Endothelial cell of umbilical vein (primary cell): Measurements from ENCODE around the gene MAJIN. TPM values are rescaled to one million over a fixed set of nuclear protein-coding genes. Genes with fewer than 3 reads are reported as not detected.

Source experiments
- BruUV-seq: library from RNA; stranded (reverse); fragments of 400-500 nt; replicated peaks from 2 replicates; lab custom pipeline; 2021; lab: Mats Ljungman, UMichigan
- CTCF ChIA-PET: fragments of 300-600, 350-600 bp; sonication (Branson Sonifier 250); formaldehyde crosslinking; loops from one replicate; lab custom pipeline; 2021; ENCODE audit warnings: antibody characterized with exemption, inconsistent platforms; lab: Charles Lee
- POLR2A ChIA-PET: fragments of 300-600, 350-600 bp; sonication (Branson Sonifier 250); formaldehyde crosslinking; loops from one replicate; lab custom pipeline; 2021; ENCODE audit warnings: antibody characterized with exemption, inconsistent platforms; lab: Charles Lee
- DNase-seq: peaks from one replicate; pipeline ENCODE4 v3.0.0-alpha.2; 2011; ENCODE audit warnings: low read depth, low spot score
- FAIRE-seq: peaks from 2 replicates; lab custom pipeline; 2011; peaks lifted over from hg19 to GRCh38; lab: Jason Lieb, UNC
- H2AFZ ChIP-seq: 2 replicates; pipeline ENCODE4 v1.6.0; 2012; ENCODE audit warnings: low read depth, low read length, control low read depth, inconsistent platforms
- H3K27ac ChIP-seq: 2 replicates; pipeline ENCODE4 v1.5.1; 2011; ENCODE audit warnings: low read depth, mild to moderate bottlenecking, control low read depth, low read length, moderate library complexity; ENCODE audit not compliant: insufficient read depth
- H3K27me3 ChIP-seq, 2 experiments: 2 replicates each; pipeline versions ENCODE4 v1.6.0 to v1.6.1; 2011; ENCODE audit warnings: low read length in 2 of 2, mixed read lengths in 1 of 2; ENCODE audit not compliant: control insufficient read depth in 2 of 2, insufficient read depth in 2 of 2
- H3K36me3 ChIP-seq, 2 experiments: 2 replicates in 1 of 2; 3 replicates in 1 of 2; pipeline ENCODE4 v1.5.1; 2011; ENCODE audit warnings: low read length in 2 of 2, mild to moderate bottlenecking in 1 of 2, moderate library complexity in 1 of 2; ENCODE audit not compliant: control insufficient read depth in 2 of 2, insufficient read depth in 2 of 2; ENCODE audit errors: extremely low read depth in 1 of 2
- H3K4me1 ChIP-seq: 3 replicates; pipeline ENCODE4 v1.5.1; 2011; ENCODE audit warnings: mild to moderate bottlenecking, low read length; ENCODE audit not compliant: control insufficient read depth, insufficient read depth; ENCODE audit errors: extremely low read depth
- H3K4me2 ChIP-seq: 2 replicates; pipeline ENCODE4 v1.6.1; 2011; ENCODE audit warnings: low read length, control low read depth, mixed read lengths; ENCODE audit not compliant: insufficient read depth
- H3K4me3 ChIP-seq, 3 experiments: fragments of 200-600 bp in 1 of 3; sonication (generic), shearing (Covaris generic) in 1 of 3; replicated peaks in 1 of 3; 2 replicates each; pipeline ENCODE4 v1.5.1; 2011 to 2016; ENCODE audit warnings: control low read depth in 3 of 3, low read length in 3 of 3, mild to moderate bottlenecking in 2 of 3, inconsistent platforms in 1 of 3, low read depth in 1 of 3, moderate library complexity in 1 of 3; ENCODE audit not compliant: insufficient read depth in 1 of 3
- H3K79me2 ChIP-seq: 2 replicates; pipeline ENCODE4 v1.6.0; 2012; ENCODE audit warnings: low read length, inconsistent platforms; ENCODE audit not compliant: control insufficient read depth, insufficient read depth
- H3K9ac ChIP-seq: replicated peaks from 2 replicates; pipeline ENCODE3; 2011; ENCODE audit warnings: low read length, control low read depth; ENCODE audit not compliant: insufficient read depth; ENCODE audit errors: extremely low read depth
- H3K9me1 ChIP-seq: replicated peaks from 3 replicates; pipeline ENCODE4 v1.6.0; 2011; ENCODE audit warnings: mild to moderate bottlenecking, low read length; ENCODE audit not compliant: control insufficient read depth, insufficient read depth; ENCODE audit errors: extremely low read depth
- H3K9me3 ChIP-seq: replicated peaks from 2 replicates; pipeline ENCODE4 v1.5.1; 2012; ENCODE audit warnings: low read length, inconsistent platforms; ENCODE audit not compliant: control insufficient read depth, insufficient read depth
- H4K20me1 ChIP-seq: replicated peaks from 2 replicates; pipeline ENCODE3; 2011; ENCODE audit warnings: mild to moderate bottlenecking, low read length; ENCODE audit not compliant: control insufficient read depth, insufficient read depth; ENCODE audit errors: extremely low read depth
- EZH2 ChIP-seq: IDR thresholded peaks from 2 replicates; pipeline ENCODE4 v1.6.1; 2012; ENCODE audit warnings: borderline replicate concordance, low read depth, mild to moderate bottlenecking, moderate library complexity, low read length, inconsistent platforms; ENCODE audit not compliant: severe bottlenecking
- FOS ChIP-seq: IDR thresholded peaks from 2 replicates; pipeline ENCODE4 v1.6.1; 2011; ENCODE audit warnings: mild to moderate bottlenecking, low read length, moderate library complexity, borderline replicate concordance; ENCODE audit not compliant: insufficient read depth
- GATA2 ChIP-seq: IDR thresholded peaks from 2 replicates; pipeline ENCODE4 v1.7.0; 2011; ENCODE audit warnings: low read depth, mild to moderate bottlenecking, moderate library complexity, mixed read lengths, low read length; ENCODE audit not compliant: insufficient read length, insufficient read depth
- JUN ChIP-seq: IDR thresholded peaks from 2 replicates; pipeline ENCODE4 v1.6.1; 2011; ENCODE audit warnings: borderline replicate concordance, low read depth; ENCODE audit not compliant: insufficient read length, insufficient read depth
- MYC ChIP-seq: IDR thresholded peaks from one replicate; pipeline ENCODE4 v1.6.1; 2011; ENCODE audit warnings: mild to moderate bottlenecking, low read depth, low read length
- POLR2A ChIP-seq: IDR thresholded peaks from 2 replicates; pipeline ENCODE4 v1.6.1; 2012; ENCODE audit warnings: low read depth, mild to moderate bottlenecking, control low read depth, low read length
- POLR2AphosphoS5 ChIP-seq: IDR thresholded peaks from 2 replicates; pipeline ENCODE4 v1.6.1; 2012; ENCODE audit warnings: low read depth, mild to moderate bottlenecking, control low read depth, low read length, moderate library complexity; ENCODE audit not compliant: insufficient read depth
- dilution Hi-C: fragments of 300-500 bp; cut with MboI; formaldehyde crosslinking; loops from one replicate; pipeline ENCODE4 v1.15.0; 2019; ENCODE audit warnings: low sequenced_read_pairs; ENCODE audit not compliant: extremely low pct_ligation_motif_present
- intact Hi-C: fragments of 100-400 bp; cut with micrococcal nuclease; formaldehyde crosslinking; loops from one replicate; pipeline ENCODE4 v1.10.0; 2022
- polyA plus RNA-seq, 4 experiments: library from polyadenylated mRNA; depleted of rRNA in 3 of 4; stranded (reverse) in 3 of 4; unstranded in 1 of 4; fragments of >200 nt; gene quantifications; 2 replicates each; pipeline versions ENCODE4 v1.2.1 to v1.2.3, GENCODE V29; 2011 to 2012; ENCODE audit warnings: missing spikeins in 1 of 4
- total RNA-seq: library from RNA; stranded (reverse); gene quantifications from 2 replicates; pipeline ENCODE4 v1.2.3, GENCODE V29; 2021
- TF ChIP-seq, protein P1 (sequence below): IDR thresholded peaks from 2 replicates; pipeline ENCODE4 v1.6.1; 2011; ENCODE audit not compliant: insufficient read depth, insufficient read length
- TF ChIP-seq, protein P2 (sequence below), 2 donors: IDR thresholded peaks; 1 replicate in 1 of 2; 2 replicates in 1 of 2; pipeline ENCODE4 v1.5.1; 2011; ENCODE audit warnings: low read length in 2 of 2, mild to moderate bottlenecking in 2 of 2, moderate library complexity in 2 of 2, control low read depth in 1 of 2, inconsistent platforms in 1 of 2, low read depth in 1 of 2; ENCODE audit not compliant: insufficient read depth in 1 of 2; ENCODE audit errors: extremely low read depth in 1 of 2

The MAJIN gene
- total and polyA plus RNA-seq, 2 donors (not counting 3 experiments of a cell fraction or from before 2014, with no cell fraction given), result 0.07 TPM; not detected in 1

DNA sequence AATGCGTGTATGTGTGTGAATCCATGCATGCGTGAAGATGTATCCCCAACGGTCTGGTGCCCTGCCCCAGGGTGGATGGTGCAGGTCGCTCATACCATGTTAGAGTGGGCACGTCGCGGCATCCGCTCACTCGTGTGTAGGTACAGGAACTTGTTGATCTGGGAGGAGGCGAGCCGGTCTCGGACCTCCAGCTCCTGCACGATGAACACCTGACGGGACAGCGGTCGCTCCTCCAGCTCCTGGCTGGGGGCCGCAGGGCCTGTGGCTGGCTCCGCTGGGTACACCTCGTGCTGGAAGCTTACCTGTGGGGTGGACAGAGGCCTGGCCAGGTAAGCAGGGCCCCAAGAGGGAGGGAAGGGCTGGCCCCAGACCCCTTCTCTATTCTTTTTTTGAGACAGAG, 73.4 kb downstream of the MAJIN start:
- Histone ChIP-seq H3K4me3 (no peak overlapping the region), H3K4me1 (no peaks in the 10 kb centered on the region), H3K9me1 (no peaks in the 10 kb centered on the region), H2AFZ (no peak overlapping the region), H4K20me1 (no peaks in the 10 kb centered on the region), H3K27me3 (no peaks in the 10 kb centered on the region), H3K9ac (no peak overlapping the region), H3K9me3 (no peaks in the 10 kb centered on the region), H3K27ac (no peak overlapping the region), H3K4me2 (no peak overlapping the region), H3K79me2 (no peaks in the 10 kb centered on the region), H3K36me3 (peaks cover 0 to 40% of the 10 kb centered on the region in 2 experiments)
- dilution Hi-C loops, result loop anchor here (10.0 kb wide), 1 partner anchor 54 kb away; the partner anchor contains the start of gene CDC42BPG
- DNase-seq (no peak), FAIRE-seq (no peak)
- TF ChIP-seq, protein P1, sequence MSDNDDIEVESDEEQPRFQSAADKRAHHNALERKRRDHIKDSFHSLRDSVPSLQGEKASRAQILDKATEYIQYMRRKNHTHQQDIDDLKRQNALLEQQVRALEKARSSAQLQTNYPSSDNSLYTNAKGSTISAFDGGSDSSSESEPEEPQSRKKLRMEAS, result no peak
- no peak for TF ChIP-seq POLR2A
- TF ChIP-seq FOS, result no peak
- no peak for TF ChIP-seq JUN
- TF ChIP-seq POLR2AphosphoS5, result no peak
- no peak for TF ChIP-seq MYC
- TF ChIP-seq, protein P2, sequence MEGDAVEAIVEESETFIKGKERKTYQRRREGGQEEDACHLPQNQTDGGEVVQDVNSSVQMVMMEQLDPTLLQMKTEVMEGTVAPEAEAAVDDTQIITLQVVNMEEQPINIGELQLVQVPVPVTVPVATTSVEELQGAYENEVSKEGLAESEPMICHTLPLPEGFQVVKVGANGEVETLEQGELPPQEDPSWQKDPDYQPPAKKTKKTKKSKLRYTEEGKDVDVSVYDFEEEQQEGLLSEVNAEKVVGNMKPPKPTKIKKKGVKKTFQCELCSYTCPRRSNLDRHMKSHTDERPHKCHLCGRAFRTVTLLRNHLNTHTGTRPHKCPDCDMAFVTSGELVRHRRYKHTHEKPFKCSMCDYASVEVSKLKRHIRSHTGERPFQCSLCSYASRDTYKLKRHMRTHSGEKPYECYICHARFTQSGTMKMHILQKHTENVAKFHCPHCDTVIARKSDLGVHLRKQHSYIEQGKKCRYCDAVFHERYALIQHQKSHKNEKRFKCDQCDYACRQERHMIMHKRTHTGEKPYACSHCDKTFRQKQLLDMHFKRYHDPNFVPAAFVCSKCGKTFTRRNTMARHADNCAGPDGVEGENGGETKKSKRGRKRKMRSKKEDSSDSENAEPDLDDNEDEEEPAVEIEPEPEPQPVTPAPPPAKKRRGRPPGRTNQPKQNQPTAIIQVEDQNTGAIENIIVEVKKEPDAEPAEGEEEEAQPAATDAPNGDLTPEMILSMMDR (IDR thresholded peaks at IDR 0.05; ENCODE audit: extremely low read depth in 1 of 2, insufficient read depth in 1 of 2, low read depth in 1 of 2, low read length in 2 of 2), result no peak
- no peak for TF ChIP-seq GATA2
- TF ChIP-seq EZH2, result no peak
- ChIA-PET POLR2A (interaction anchor here (0.6 kb wide), 1 partner anchor 13 kb away, joined by 3 read pairs; no protein-coding TSS in a partner anchor), CTCF (interaction anchor here (0.8 to 0.9 kb wide), 2 partner anchors 11 to 55 kb away, joined by 3 to 5 read pairs; no protein-coding TSS in a partner anchor)
- no TSS peak for BruUV-seq
- intact Hi-C loops, result no loop called here
